Kasumi-1 (cell line): ENCODE measurements around the gene PPM1N.

ENCODE experiments used
- DNase-seq, 2 experiments: peaks; one replicate each; lab custom pipeline; 2025; lab: John Stamatoyannopoulos, UW

PPM1N gene, protein sequence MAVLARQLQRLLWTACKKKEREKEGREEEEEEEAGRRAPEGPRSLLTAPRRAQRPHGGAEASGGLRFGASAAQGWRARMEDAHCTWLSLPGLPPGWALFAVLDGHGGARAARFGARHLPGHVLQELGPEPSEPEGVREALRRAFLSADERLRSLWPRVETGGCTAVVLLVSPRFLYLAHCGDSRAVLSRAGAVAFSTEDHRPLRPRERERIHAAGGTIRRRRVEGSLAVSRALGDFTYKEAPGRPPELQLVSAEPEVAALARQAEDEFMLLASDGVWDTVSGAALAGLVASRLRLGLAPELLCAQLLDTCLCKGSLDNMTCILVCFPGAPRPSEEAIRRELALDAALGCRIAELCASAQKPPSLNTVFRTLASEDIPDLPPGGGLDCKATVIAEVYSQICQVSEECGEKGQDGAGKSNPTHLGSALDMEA

DNA sequence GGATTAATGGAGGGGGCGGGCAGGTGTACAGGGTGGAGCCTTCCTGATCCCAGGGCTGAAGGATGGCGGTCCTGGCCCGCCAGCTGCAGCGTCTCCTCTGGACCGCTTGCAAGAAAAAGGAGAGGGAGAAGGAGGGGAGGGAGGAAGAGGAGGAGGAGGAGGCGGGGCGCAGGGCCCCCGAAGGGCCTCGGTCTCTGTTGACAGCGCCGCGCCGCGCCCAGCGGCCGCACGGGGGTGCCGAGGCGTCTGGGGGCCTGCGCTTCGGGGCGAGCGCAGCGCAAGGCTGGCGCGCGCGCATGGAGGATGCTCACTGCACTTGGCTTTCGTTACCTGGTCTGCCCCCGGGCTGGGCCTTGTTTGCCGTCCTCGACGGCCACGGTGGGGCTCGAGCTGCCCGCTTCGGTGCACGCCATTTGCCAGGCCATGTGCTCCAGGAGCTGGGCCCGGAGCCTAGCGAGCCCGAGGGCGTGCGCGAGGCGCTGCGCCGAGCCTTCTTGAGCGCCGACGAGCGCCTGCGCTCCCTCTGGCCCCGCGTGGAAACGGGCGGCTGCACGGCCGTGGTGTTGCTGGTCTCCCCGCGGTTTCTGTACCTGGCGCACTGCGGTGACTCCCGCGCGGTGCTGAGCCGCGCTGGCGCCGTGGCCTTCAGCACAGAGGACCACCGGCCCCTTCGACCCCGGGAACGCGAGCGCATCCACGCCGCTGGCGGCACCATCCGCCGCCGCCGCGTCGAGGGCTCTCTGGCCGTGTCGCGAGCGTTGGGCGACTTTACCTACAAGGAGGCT lies at the start of gene PPM1N:
TSS of gene PPM1N (plus strand) at position 33 of the 785 bp plus-strand sequence. CDS start at position 63, 30 bp downstream.
- DNase-seq: peak; percentile 11 to 19

DNA sequence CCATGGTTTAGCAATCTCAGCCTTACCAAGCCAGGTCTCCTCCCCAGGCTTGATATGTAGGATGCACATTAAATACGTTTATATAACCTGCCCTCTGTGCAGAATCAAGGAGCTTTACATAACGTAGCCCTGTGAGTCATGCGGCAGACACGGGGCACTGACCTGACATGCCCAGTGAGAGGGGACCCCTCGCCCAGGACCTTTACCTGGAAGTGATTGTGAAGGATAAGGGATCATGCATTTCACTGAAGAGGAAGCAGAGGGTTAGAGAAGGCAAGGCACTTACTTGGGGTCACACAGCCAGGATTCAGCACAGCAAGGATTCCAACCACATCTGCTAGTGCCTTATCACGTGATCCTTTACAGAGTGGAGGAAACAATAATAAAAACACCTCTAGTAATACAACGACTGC lies 49.4 kb upstream of the PPM1N start:
- no peak for DNase-seq

DNA sequence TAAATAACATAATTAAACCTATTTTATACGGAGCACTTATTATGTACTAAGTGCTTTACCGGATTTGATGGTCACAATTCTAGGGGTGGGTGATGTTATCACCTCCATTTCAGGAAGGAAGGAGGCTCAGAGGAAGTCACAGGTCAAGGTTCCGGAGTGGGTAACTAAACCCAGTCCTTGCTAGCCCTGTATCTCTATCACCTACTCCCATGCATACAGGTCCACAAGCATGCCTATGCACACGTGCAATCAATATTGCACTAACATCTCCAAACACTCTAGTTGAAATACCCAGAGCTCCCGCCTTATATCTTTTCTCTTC lies 48.3 kb upstream of the PPM1N start:
- DNase-seq: peak in 1 of 2 experiments; percentile 73

DNA sequence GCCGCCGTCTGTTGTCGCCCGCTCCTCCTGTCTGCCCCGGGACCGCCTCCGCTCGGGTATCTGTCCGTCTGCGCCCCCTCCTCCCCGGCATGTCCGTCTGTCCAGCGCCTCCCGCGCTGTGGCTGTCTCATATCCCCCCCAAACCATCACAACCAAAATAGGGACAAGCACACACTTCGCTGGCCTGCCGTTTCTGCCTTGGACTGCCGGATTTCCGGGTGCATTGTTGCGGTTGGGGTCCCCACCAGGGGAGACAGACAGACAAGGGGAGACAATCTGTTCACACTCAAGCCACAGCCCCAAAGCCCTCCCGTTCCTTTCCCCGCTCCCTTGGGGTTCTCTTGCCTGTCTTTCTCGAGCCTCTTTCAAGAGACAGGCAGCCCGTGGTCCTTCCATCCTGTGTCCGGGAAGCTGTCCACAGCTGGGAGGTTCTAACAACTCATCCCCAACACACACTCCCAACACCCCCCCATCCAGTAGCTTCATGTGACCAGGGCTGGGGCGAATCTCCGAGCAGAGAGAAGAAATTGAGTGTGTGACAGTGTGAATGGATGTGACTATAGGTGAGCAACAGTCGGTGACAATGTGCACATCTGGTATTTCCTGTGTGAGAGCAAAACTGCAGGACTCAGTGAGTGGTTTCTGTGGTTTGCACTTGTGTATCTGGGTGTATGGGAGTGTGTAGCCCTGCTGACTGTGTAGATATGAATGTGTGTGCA lies 47.0 kb upstream of the PPM1N start:
- DNase-seq: no peak

DNA sequence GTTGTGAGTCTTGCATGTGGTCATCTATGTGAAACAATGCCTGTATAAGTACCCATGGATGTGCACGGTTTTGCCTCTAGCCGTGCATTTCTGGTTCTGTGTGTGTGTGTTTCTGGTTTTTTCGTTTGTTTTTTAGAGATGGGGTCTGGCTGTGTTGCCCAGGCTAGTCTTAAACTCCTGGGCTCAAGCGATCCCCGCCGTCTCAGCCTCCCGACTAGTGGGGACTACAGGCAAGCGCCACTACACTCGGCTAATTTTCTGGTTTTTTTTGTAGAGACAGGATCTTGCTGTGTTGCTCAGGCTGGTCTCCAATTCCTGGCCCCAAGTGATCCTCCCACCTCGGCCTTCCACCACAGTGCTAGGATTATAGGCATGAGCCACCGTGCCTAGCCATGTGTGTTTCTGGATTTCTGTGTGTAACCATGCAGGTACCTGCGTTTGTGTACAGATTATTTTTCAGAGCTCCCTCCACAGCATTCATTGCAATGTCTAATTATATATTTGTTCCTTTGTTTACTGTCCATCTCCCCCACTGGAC lies 46.3 kb upstream of the PPM1N start:
- no peak for DNase-seq

DNA sequence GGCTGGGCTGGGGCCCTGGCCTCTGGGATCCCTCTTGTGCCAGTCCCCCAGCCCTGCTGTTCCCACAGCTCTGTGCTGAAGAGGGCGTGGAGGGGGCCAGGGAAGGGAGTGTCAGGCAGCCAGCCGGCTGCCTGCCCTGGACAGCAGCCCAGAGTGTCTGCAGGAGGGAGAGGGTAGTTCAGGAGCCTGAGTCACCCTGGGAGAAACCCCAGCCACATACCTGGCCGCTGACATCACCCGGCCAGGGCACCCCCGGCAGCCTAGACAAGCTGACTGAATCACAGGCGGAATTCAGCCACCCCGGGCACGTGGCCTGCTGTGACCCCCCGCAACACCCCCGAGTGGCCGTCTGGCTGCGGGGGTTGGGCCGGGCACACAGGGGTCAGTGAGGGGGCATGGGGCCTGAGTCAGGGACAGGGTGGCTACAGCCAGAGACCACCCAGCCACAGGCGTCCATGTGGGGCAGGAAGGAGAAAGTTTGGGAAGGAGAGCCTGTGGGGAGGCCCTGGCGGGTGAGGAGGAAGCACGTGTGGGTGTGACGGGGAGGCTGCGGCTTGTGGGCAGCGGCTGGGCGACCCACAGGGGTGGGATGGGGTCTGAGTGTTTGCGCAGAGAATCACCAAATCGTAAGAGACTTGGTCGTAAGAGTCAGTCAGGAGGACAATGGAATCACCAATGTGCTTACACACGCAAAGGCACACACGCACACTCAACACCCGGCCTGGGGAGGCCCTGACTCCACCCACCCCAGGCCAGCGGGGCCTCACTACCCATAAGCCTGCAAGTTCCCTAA lies 42.3 kb upstream of the PPM1N start:
- no peak for DNase-seq

DNA sequence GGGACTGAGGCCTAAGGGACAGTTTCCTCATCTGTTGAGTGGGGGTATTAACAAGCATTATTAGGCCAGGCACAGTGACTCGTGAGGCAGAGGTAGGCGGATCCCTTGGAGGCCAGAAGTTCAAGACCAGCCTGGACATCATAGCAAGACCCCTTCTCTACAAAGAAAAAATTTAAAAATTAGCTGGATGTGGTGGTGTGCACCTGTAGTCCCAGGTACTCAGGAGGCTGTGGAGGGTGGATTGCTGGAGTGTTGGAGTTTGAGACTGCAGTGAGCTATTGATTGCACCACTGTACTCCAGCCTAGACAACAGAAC lies 41.8 kb upstream of the PPM1N start:
- no peak for DNase-seq

DNA sequence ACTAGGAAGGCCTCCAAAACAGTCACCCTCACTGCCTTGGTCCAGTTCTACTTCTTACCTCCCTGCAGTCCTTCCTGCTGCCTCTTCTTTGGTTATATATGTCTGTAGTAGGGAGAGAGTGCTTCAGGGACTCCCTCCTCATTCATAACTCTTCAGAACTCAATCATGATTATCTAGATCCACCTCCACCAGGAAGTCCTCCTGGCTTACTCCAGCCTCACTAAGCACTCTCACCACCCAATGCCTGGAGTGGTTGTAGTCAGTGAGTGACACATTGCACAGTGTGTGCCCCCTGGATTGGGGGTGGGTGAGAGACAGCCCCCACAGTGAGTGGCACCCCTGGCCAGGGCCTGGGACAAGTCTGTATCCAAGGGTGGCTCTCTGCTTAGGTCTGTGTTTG lies 40.5 kb upstream of the PPM1N start:
- DNase-seq: no peak

DNA sequence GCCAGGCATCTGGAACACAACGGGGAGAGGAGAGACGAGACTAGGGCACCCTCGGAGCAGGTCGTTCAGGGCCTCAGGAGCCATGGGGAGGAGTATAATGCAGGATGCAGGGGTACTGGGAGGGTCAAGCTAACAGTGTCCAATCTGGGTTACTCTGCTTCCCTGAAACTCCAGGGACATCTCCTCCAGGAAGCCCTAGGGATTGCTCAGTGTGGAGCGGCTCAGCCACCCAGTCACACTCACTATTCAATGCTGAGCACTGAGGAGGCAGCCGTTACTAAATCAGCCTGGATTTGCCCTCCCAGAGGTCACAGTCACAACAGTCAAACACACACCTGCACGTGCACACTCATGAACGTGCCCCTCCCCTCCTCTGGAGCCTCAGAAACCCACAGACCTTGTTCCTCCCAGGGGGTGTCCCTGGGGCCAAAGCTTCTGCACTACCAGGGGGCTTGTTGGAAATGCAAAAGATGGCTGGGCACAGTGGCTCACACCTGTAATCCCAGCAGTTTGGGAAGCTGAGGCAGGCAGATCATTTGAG lies 37.4 kb upstream of the PPM1N start:
- DNase-seq: no peak

DNA sequence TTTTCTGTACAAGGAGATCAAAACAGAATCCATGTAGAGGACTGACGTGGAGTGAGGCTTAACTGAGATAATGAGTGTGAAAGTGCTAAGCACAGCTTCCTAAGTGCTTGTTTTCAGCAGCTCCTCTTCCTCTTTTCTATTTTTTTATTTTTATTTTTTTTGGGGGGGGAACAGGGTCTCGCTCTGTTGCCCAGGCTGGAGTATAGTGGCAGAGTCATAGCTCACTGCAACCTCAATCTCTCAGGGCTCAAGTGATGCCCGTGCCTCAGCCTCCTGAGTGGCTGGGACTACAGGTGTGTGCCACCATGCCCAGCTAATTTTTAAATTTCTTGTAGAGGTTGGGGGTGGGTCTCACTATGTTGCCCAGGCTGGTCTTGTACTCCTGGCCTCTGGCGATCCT lies 36.1 kb upstream of the PPM1N start:
- no peak for DNase-seq

DNA sequence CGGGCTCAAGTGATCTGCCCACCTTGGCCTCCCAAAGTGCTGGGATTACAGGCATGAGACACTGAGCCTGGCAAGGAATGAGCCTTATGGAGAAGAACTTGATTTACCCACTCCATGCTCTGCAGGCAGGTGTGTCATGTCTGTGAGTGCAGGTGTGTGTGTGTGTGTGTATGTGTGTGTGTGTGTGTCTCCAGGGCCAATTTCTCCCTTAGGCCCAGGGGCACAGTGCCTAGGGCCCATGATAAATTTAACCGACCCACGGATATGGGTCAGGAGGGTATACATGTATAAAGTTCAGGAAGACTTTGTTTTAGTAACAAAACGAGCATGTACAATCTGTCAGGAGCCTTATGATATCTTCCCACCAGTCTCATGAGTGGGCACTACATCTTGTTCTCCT lies 35.0 kb upstream of the PPM1N start:
- no peak for DNase-seq

DNA sequence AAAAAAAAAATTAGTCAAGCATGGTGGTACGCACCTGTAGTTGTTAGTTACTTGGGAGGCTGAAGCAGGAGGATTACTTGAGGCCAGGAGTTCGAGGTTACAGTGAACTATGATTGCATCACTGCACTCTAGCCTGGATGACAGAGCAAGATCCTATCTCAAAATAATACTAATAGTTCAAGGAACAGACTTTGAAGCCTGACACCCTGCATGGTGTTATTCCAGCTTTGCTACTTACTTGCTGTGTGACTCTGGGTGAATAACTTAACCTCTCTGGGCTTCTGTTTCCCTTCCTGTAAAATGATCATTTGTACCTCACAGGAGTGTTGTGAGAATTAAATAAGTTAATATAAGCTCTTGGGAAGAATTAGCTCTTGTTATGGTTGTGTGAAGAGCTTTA lies 34.0 kb upstream of the PPM1N start:
- no peak for DNase-seq

DNA sequence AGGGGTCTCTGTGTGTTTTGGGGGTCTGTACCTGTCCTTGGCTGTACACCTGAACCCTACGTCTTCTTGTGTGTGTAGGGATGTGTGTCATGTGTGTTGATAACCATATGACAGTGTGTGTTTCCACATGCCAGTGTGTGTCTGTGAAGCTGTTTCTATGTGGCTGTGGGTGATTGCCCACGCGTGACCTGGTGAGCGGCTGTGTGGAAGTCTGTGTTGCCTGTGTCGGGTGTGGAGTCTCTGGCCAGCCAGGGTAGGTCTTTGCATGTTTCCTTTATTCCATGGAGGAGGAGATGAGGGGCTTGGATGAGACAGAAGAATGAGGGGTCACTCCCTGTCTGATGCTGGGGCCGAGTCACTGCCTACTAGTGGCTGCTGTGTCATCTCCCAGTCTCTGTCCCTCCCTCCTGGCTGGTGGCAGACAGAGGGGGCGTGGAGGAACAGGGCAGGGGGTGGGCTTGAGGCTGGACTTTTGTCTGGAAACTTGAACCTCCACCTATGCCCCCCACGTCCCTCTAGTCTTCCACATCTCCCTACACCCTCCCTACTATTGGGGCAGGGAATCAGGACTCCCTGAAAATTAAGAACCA lies 33.3 kb upstream of the PPM1N start:
- peak in 1 of 2 experiments; percentile 13 for DNase-seq

DNA sequence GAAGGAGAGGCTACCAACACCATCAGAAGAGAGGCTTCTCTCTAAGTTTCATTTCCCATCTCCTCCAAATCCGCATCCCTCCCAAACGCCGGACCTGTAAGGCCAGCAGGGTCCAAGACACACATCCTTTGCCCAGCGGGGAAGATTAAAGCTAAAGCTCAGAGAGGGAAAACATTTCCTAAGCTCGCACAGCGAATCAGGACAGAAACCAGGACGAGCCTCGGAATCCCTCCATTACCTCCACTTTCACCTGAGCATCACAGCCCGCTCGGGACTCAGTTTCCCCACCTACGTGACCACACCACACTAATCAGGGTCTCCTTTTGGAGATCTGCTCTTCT lies 31.2 kb upstream of the PPM1N start:
- DNase-seq: no peak

DNA sequence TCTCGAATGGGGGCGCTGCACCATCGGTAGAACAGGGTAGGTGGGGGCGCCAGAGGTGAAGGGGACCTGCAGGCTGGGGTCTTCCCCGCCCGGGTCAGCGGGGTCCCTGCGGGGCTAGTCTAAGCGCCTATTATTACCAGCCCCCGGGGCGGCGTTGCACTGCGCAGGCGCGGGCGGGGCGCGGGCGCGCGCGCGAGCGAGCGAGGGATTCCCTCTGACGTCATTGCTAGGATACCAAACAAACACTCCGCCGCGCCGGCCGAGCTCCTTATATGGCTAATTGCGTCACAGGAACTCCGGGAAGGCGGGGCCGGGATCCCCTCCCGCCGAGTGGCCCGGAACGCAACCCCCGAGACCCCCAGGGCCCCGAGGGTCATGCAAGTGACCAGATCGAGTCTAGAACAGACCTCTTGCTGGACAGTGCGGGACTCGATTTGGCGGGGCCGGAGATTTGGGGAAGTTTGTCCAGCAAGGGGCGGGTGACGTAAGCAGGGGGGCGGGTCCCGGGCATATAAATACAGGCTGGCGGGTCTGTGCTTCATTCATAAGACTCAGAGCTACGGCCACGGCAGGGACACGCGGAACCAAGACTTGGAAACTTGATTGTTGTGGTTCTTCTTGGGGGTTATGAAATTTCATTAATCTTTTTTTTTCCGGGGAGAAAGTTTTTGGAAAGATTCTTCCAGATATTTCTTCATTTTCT lies 30.6 kb upstream of the PPM1N start, which contains the start of gene FOSB:
TSS of gene FOSB (plus strand) at position 541 of the 703 bp plus-strand sequence. CDS start 591 bp downstream, outside the sequence.
- DNase-seq: peak; percentile 92

DNA sequence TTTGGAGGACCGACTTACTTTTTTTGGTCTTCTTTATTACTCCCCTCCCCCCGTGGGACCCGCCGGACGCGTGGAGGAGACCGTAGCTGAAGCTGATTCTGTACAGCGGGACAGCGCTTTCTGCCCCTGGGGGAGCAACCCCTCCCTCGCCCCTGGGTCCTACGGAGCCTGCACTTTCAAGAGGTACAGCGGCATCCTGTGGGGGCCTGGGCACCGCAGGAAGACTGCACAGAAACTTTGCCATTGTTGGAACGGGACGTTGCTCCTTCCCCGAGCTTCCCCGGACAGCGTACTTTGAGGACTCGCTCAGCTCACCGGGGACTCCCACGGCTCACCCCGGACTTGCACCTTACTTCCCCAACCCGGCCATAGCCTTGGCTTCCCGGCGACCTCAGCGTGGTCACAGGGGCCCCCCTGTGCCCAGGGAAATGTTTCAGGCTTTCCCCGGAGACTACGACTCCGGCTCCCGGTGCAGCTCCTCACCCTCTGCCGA lies 30.0 kb upstream of the PPM1N start:
- peak in 1 of 2 experiments; percentile 8 for DNase-seq

DNA sequence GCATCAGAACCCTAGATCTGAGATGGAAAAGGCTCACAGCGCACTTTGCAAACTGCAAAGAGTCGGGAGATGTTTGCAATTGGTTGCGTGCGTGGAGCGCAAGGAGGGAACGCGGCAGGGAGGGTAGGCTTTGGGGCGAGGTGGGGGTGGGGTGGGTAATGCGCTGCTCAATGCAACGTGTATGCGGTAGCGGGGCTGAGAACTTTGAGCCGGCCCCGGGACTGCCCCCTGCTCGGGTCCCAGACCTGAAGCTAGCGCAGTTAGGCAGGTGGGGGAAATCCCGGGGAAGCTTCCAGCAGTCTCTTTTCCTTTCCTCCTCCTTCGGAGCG lies 29.5 kb upstream of the PPM1N start:
- no peak for DNase-seq

DNA sequence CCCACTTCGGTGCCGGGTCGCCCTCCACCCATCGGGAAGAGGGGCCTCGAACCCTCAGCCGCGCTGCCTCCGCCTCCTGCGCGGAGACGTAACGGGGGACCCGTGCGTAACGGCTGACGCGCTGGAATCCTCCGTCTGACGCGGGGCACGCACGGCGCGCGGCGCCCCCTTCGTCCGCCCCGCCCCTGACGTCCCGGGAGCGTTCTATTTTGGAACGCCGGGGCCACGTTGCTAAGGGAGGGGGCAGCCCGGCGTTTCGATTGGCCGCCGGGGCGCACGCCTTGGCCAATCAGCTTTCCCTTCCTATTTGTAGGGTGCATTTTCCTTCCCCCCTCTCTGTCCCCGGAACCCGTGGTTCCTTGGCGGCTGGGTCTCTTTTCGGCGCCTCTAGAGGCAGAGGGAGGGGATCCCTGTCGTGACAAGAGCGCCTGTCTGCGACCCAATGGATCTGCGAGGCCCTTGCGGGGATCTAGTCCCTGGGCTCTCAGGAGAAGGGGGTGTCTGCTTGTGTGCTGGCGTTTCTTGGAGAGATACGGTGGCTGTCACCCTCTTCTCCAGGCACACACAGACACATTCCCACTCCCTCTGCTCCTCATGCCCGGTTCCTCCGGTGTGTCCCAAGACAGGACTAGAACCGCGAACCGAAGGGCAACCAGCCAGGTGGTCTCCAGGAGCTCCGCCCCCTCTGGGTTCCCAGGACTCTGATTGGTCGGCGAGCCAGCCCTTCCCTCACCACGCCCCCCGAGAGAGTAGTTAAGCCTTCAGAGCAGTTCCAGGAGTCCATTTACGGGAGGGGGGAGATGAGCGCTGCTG lies 28.9 kb upstream of the PPM1N start:
- DNase-seq: peak; percentile 95 to 96

DNA sequence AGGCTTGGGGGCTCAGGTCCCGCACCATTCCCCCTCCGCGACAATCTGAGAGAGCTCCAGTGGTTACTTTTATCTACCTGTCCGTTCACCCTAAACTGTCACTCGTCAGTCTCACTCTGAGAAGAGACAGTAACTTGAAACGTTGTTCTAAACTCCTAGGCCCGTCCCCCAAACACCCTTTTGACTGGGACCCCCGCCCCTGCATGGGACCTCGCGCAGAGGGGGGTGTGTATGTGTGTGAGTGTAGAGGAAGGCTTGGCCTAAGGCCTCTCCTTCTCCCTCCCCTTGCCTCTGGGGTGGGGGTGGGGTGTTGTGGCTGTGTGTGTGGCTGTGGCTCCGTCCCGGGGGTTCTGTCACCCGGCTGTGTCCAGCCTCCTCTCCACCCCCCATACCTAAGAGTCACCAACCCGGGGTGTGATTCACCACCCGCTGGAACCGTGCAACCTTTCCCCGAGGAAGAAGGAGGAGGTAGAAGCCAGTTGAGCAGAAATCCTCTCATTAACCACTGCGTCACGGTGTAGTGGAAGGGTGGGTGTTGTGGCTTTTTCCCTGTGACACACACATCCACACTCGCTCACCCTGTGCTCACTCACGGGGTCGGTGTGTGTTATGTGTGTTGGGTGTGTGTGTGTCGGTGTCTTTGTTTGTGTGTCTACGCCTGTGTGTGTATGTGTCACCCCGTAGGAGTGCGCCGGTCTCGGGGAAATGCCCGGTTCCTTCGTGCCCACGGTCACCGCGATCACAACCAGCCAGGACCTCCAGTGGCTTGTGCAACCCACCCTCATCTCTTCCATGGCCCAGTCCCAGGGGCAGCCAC lies 28.1 kb upstream of the PPM1N start:
- no peak for DNase-seq
